Measurements from ENCODE around the gene STIMATE. TPM values are rescaled to one million over a fixed set of nuclear protein-coding genes. Genes with fewer than 3 reads are reported as not detected.

Gene STIMATE
- total and polyA plus RNA-seq, 9 of the 15 experiments (the other 6 are each of a cell fraction or from before 2014, with no cell fraction given) = 0.14 to 7.7 (median 4.9) TPM

DNA sequence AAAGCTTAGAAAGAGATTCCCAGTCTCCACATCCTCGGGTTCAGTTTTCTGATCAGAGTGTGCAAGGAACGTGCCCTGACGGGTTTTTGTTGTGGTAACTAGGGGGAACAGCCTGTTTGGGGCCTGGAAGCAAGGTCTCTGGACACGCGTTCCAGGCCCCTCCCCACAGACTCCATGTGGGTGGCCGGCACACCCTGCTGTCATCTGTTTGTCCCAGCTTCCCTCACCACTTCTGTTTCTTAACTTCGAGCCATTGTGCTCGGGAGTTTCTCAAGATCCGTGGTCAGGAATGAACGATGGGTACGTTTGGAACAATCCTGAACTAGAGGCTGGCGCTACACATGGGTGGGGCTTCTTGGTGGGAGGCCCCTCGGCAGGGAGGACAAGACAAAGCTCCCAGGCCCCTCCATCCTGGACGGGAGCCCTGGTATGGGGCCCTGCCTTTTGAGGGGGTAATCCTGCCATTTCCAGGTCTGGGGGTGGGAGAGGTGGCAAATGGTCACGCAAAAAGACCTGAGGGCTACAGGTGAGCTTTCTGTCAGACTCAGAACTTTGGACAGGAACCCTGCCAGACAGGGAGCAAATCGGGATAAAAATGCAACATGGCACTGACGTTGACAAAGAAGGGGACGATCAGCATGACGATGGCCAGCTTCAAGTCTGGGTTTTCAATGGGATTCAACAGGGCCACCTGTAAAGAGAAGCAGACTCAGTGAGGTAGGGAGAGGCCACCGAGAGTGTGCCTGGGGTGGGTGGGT, 54.1 kb downstream of the STIMATE start:
- CTCF ChIA-PET (ENCODE audit: low intra/inter-chr PET ratio) = no interaction called here
- 40% methylated on average over 16 of the region's 20 CpGs for WGBS (ENCODE audit: insufficient coverage, low coverage, missing lambda C conversion rate)
- H3K79me2 ChIP-seq (ENCODE audit: control insufficient read depth, insufficient read depth, low read length) = no peaks in the 10 kb centered on the region
- FAIRE-seq (no peak), DNase-seq (ENCODE audit: extremely low read depth in 1 of 4, low spot score in 3 of 4) (no peak), ATAC-seq (no peak)
- H3K4me3 ChIP-seq = no peak overlapping the region
- in situ Hi-C loops (cut with MboI) (loop anchor here (10.0 kb wide), 1 partner anchor 232 kb away; no protein-coding TSS in a partner anchor), intact Hi-C loops (cut with micrococcal nuclease) (no loop called here)
- POLR2A ChIA-PET = no interaction called here
- H3K4me1 ChIP-seq (replicated peaks in 1 of 2; ENCODE audit: control insufficient read depth in 2 of 2, insufficient read depth in 2 of 2, low read length in 2 of 2) = no peaks in the 10 kb centered on the region
- TF ChIP-seq ZNF57 (CRISPR knock-in tag; IDR thresholded peaks at IDR 0.05) = no peak
- TF ChIP-seq MEF2D (tag; conservative IDR thresholded peaks at IDR 0.05; ENCODE audit: low read depth) = no peak
- no peak for TF ChIP-seq MECOM (CRISPR knock-in tag; IDR thresholded peaks at IDR 0.05)
- TF ChIP-seq ZNF274 (IDR thresholded peaks at IDR 0.05; ENCODE audit: borderline replicate concordance, low read depth, low read length) = no peak
- H3K4me2 ChIP-seq (ENCODE audit: insufficient read depth, low read length) = no peak overlapping the region
- H3K9ac ChIP-seq (ENCODE audit: insufficient read depth in 1 of 2, low read depth in 2 of 2, low read length in 2 of 2) = no peak overlapping the region
- no TSS peak for BruUV-seq (replicated peaks)
- no peaks in the 10 kb centered on the region for H3K27me3 ChIP-seq (ENCODE audit: control insufficient read depth in 2 of 2, insufficient read depth in 2 of 2, low read length in 2 of 2)
- H3K9me1 ChIP-seq (ENCODE audit: control insufficient read depth, insufficient read depth, low read length) = no peaks in the 10 kb centered on the region
- H4K20me1 ChIP-seq (replicated peaks; ENCODE audit: control insufficient read depth, insufficient read depth, low read length) = no peaks in the 10 kb centered on the region
- no peak overlapping the region for H2AFZ ChIP-seq (ENCODE audit: low read depth, low read length)
- no peak overlapping the region for H3K27ac ChIP-seq (ENCODE audit: extremely low read depth, low read depth, low read length)
- no peaks in the 10 kb centered on the region for H3K36me3 ChIP-seq (ENCODE audit: control insufficient read depth, insufficient read depth, low read length)
- H3K9me3 ChIP-seq (replicated peaks; ENCODE audit: control insufficient read depth, insufficient read depth, low read depth, low read length) = no peaks in the 10 kb centered on the region

DNA sequence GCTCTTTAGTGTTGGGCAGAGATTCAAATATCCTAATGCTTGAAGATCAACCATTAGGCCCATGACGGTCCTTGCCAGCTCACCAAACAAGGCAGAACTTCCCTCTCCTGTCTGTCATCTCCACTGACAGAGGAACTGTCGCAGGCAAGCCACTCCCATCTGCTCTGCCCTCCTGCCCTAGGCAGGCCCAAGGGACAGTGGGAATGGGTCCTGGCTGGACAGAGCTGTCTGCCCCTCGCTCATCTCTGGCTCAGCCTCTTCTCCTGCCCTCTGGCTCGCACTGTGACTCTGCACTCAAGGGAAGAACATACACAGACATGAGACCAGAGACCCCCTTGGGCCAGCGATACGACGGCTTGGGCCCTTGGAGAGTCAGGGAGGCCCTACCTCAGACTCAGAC, 54.9 kb downstream of the STIMATE start:
- H3K4me2 ChIP-seq (ENCODE audit: insufficient read depth, low read length) = no peak overlapping the region
- no peak overlapping the region for H3K27ac ChIP-seq (ENCODE audit: extremely low read depth, low read depth, low read length)
- 66% methylated on average over 5 of the region's 7 CpGs for WGBS (ENCODE audit: insufficient coverage, low coverage, missing lambda C conversion rate)
- H3K4me1 ChIP-seq (replicated peaks in 1 of 2; ENCODE audit: control insufficient read depth in 2 of 2, insufficient read depth in 2 of 2, low read length in 2 of 2) = no peaks in the 10 kb centered on the region
- FAIRE-seq = no peak
- H3K9me3 ChIP-seq (replicated peaks; ENCODE audit: control insufficient read depth, insufficient read depth, low read depth, low read length) = no peaks in the 10 kb centered on the region
- no peaks in the 10 kb centered on the region for H3K79me2 ChIP-seq (ENCODE audit: control insufficient read depth, insufficient read depth, low read length)
- no peak overlapping the region for H3K9ac ChIP-seq (ENCODE audit: insufficient read depth in 1 of 2, low read depth in 2 of 2, low read length in 2 of 2)
- no peaks in the 10 kb centered on the region for H4K20me1 ChIP-seq (replicated peaks; ENCODE audit: control insufficient read depth, insufficient read depth, low read length)
- in situ Hi-C loops (cut with MboI) (loop anchor here (10.0 kb wide), 1 partner anchor 232 kb away; no protein-coding TSS in a partner anchor), intact Hi-C loops (cut with micrococcal nuclease) (no loop called here)
- no peaks in the 10 kb centered on the region for H3K27me3 ChIP-seq (ENCODE audit: control insufficient read depth in 2 of 2, insufficient read depth in 2 of 2, low read length in 2 of 2)
- TF ChIP-seq, protein P1, sequence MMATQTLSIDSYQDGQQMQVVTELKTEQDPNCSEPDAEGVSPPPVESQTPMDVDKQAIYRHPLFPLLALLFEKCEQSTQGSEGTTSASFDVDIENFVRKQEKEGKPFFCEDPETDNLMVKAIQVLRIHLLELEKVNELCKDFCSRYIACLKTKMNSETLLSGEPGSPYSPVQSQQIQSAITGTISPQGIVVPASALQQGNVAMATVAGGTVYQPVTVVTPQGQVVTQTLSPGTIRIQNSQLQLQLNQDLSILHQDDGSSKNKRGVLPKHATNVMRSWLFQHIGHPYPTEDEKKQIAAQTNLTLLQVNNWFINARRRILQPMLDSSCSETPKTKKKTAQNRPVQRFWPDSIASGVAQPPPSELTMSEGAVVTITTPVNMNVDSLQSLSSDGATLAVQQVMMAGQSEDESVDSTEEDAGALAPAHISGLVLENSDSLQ (IDR thresholded peaks at IDR 0.05) = peak; percentile 64
- no peak for TF ChIP-seq SMAD3 (CRISPR knock-in tag; conservative IDR thresholded peaks at IDR 0.05)
- no peak overlapping the region for H3K4me3 ChIP-seq
- H2AFZ ChIP-seq (ENCODE audit: low read depth, low read length) = no peak overlapping the region
- H3K9me1 ChIP-seq (ENCODE audit: control insufficient read depth, insufficient read depth, low read length) = no peaks in the 10 kb centered on the region
- no TSS peak for BruUV-seq (replicated peaks)
- no peak for ATAC-seq
- no peaks in the 10 kb centered on the region for H3K36me3 ChIP-seq (ENCODE audit: control insufficient read depth, insufficient read depth, low read length)
- CTCF ChIA-PET (ENCODE audit: low intra/inter-chr PET ratio) = no interaction called here
- DNase-seq (ENCODE audit: extremely low read depth in 1 of 4, low spot score in 3 of 4) = no peak
- POLR2A ChIA-PET = no interaction called here

Data from K562 (cell line).